Activated CD4-positive, alpha-beta T cell treated with anti-CD3 and anti-CD28 coated beads, Interleukin-2, amount 10 ng/mL, durations not matched to agents 24 days and 14 days (primary cell): ENCODE measurements around the gene AHCYL1. TPM values are rescaled to one million over a fixed set of nuclear protein-coding genes. Genes with fewer than 3 reads are reported as not detected.

ENCODE experiments used
- DNase-seq: peaks from one replicate; pipeline ENCODE4 v3.0.0; 2022
- H3K27ac Mint-ChIP-seq: one replicate; pipeline ENCODE4 v1.8.0; 2022; ENCODE audit warnings: mild to moderate bottlenecking, mixed read lengths
- H3K27me3 Mint-ChIP-seq: one replicate; pipeline ENCODE4 v1.8.0; 2022; ENCODE audit warnings: mixed read lengths
- H3K36me3 Mint-ChIP-seq: one replicate; pipeline ENCODE4 v1.8.0; 2022; ENCODE audit warnings: low read depth, mild to moderate bottlenecking, mixed read lengths
- H3K4me1 Mint-ChIP-seq: one replicate; pipeline ENCODE4 v1.8.0; 2021; ENCODE audit warnings: mixed read lengths
- H3K4me3 Mint-ChIP-seq: one replicate; pipeline ENCODE4 v1.8.0; 2022; ENCODE audit warnings: mild to moderate bottlenecking, moderate library complexity, mixed read lengths
- H3K9me3 Mint-ChIP-seq: one replicate; pipeline ENCODE4 v1.8.0; 2021; ENCODE audit warnings: mixed read lengths
- intact Hi-C: fragments of 100-400 bp; cut with micrococcal nuclease; formaldehyde crosslinking; loops from one replicate; pipeline ENCODE4 v1.15.1; 2023
- total RNA-seq: library from RNA; stranded (reverse); gene quantifications from 2 replicates; pipeline ENCODE4 v1.2.3, GENCODE V29; 2022

AHCYL1 gene
- total RNA-seq, 1 donor from 2014 or later, result 67.1 TPM

DNA sequence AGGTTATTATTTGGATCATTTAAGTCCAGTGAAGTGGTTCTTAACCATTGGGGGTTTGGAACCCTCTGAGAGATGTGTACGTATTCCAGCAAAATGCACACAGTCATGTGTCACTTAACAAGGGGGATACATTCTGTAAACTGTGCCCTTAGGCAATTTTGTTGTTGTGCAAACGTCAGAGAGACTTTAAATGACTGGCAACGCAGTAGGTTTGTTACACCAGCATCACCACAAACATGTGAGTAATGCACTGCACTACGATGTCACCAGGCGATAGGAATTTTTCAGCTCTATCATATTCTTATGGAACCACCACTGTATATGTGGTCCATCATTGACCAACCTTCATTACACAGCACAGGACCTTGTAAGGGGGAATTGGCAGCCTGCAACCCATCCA, 11.9 kb downstream of the AHCYL1 start:
- H3K27me3 Mint-ChIP-seq, result no peaks in the 10 kb centered on the region
- intact Hi-C loops, result no loop called here
- H3K27ac Mint-ChIP-seq, result no peak overlapping the region
- no peaks in the 10 kb centered on the region for H3K9me3 Mint-ChIP-seq
- H3K4me3 Mint-ChIP-seq, result no peak overlapping the region
- H3K36me3 Mint-ChIP-seq, result peaks cover 13% of the 10 kb centered on the region
- DNase-seq, result no peak
- H3K4me1 Mint-ChIP-seq, result peaks cover 12% of the 10 kb centered on the region

DNA sequence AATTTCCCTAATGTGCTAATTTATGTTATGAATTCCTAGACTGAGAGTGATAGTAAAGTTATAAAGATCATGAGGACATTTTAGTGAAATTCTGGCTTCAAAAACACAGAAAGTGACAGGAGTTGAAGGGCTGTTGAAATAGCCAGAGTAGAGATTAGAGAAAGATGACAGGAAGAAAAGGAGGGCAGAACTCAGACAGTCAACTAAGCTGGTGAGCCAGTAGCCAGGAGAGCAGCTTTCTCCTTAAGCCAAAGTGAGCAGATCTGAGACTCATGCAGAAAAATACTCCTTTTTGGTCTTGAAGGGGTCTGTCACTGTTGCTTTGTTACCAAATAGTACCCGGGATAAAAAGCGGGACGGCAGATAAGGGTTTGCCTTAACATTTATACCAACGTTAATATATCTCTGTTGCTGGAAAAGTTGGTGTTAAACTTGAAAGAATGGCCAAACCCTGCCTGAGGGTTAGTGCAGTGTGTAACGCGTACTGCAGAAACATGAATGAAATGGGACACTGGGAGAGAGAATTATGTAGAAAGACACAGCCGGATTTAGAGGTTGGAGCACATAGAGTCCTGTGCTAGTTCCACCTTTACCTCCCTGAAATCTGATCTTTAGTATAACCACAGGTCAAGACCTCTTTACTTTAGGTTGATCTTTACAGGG, 12.8 kb downstream of the AHCYL1 start:
- Mint-ChIP-seq H3K4me1 (peaks cover 11% of the 10 kb centered on the region), H3K27ac (no peak overlapping the region), H3K27me3 (no peaks in the 10 kb centered on the region), H3K36me3 (peaks cover 10% of the 10 kb centered on the region), H3K9me3 (no peaks in the 10 kb centered on the region), H3K4me3 (no peak overlapping the region)
- intact Hi-C loops, result no loop called here
- no peak for DNase-seq

DNA sequence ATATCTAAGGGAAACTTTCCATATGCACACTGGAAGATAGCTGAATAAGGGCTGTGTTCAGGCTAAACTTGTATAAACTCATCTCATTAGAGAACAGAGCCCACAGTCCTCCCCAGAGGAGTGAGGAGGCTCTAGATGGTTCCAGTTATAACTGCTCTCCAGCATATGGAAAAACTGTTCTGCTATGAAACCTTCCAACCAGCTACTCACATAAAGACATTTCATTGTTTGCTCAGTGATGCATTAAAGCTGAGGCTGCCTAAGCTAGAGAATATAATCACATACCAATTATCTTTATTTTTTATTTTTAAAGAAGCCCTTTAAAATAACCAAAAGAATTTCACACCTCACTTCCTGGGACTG, 13.3 kb downstream of the AHCYL1 start:
- H3K36me3 Mint-ChIP-seq, result peaks cover 10% of the 10 kb centered on the region
- H3K27ac Mint-ChIP-seq, result no peak overlapping the region
- H3K9me3 Mint-ChIP-seq, result no peaks in the 10 kb centered on the region
- H3K4me1 Mint-ChIP-seq, result peaks cover 13% of the 10 kb centered on the region
- H3K4me3 Mint-ChIP-seq, result no peak overlapping the region
- no peak for DNase-seq
- intact Hi-C loops, result no loop called here
- no peaks in the 10 kb centered on the region for H3K27me3 Mint-ChIP-seq

DNA sequence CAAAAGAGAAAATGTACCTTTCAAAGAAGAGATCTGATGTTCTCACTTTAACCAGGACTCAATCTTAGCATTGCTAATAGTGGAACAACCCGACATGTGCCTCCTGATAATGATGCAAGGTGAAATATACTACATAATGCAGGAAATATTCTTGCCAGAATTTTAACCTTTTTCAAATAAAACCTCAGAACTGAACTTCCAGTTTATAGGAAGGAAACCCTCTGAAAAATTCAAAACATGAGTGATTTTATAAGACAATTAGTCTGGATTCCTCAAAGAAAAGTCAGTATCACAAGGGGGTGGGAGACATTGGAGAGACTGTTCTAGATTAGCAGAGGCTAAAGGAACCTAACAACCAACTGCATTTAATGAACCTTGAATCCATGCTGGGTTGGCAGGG, 18.1 kb downstream of the AHCYL1 start:
- Mint-ChIP-seq H3K4me3 (no peak overlapping the region), H3K27me3 (no peaks in the 10 kb centered on the region), H3K9me3 (no peaks in the 10 kb centered on the region), H3K36me3 (peaks cover 9% of the 10 kb centered on the region), H3K27ac (peak overlapping the region; percentile 27), H3K4me1 (peaks cover 22% of the 10 kb centered on the region)
- DNase-seq, result no peak
- intact Hi-C loops, result no loop called here

DNA sequence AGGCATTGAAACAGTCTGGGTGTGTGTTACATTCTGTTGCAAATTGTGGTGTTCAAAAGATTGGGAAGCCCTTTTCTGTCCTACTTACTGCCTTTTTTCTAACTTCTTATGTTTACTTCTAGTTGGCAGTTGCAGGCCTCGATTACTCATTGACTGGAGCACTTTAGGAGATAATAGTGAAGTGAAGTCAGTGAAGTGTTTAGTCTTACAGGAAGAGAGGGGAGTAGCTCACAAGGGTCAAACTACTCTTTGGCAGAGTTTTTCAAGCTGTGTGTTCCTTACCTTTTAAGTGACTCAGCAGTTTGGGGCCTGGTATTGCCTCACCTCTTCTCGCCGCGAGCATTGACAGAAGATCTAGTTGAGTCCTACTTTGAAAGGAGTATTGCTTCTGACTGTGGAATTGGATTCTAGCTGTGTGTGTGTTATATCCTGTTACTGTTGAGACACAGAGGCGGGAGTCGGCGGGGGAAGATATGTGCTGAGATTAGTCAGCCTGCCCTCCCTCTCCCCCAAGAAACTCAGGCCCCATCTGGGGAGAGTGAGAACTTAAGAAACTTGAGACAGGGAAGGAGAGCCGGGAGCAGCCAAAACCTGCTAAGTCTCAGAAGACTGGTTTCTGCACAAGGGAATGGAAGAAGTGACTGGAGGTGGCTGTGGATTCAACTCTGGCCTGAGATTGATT, 19.3 kb downstream of the AHCYL1 start:
- peak; percentile 70 for DNase-seq
- Mint-ChIP-seq H3K4me3 (peak overlapping the region; percentile 44), H3K27me3 (no peaks in the 10 kb centered on the region), H3K9me3 (no peaks in the 10 kb centered on the region), H3K27ac (peak overlapping the region; percentile 35), H3K36me3 (peaks cover 11% of the 10 kb centered on the region), H3K4me1 (peaks cover 22% of the 10 kb centered on the region)
- intact Hi-C loops, result loop anchor here (2.0 kb wide), 1 partner anchor 31 kb away; the partner anchor contains the start of gene STRIP1

DNA sequence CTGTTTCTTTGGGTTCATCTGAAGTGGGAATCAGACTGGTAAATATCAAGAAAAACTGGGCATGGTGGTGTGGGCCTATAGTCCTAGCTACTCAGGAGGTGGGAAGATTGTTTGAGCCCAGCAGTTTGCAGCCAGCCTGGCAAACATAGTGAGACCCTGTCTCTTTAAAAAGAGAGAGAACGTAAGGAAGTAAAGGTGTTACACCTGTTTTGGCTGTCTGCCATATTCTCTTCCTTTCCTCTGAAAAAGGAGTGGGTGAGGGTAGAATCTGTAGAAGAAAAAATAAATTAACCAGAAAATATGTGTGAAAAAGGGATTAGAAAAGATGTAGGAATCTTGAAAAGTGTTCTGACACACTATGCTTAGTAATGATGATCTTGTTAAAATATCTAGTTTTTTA, 20.0 kb downstream of the AHCYL1 start:
- DNase-seq, result no peak
- Mint-ChIP-seq H3K27me3 (no peaks in the 10 kb centered on the region), H3K27ac (peak overlapping the region; percentile 35), H3K9me3 (no peaks in the 10 kb centered on the region), H3K4me3 (peak overlapping the region; percentile 44), H3K36me3 (peaks cover 18% of the 10 kb centered on the region), H3K4me1 (peaks cover 22% of the 10 kb centered on the region)
- intact Hi-C loops, result loop anchor here (2.0 kb wide), 1 partner anchor 30 kb away; the partner anchor contains the start of gene STRIP1

DNA sequence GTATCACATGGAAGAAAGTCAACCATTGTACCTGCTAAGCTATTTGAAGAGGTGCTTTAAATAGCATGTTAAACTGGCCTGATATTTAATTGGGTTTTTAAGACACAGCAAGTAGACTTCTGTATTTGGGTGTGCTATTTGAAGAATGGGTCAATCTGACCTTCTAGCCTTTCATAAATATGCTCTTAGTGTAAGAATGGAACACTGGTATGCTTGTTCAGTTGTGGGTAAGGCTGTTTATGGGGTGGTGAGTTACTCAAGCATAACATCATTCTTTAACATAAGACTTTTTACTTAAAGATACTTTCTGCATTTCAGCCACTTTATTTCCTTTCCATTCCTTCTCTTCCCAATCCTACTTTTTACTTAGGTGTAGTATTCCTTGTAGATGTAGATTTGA, 21.4 kb downstream of the AHCYL1 start:
- H3K27me3 Mint-ChIP-seq, result no peaks in the 10 kb centered on the region
- H3K9me3 Mint-ChIP-seq, result no peaks in the 10 kb centered on the region
- H3K4me3 Mint-ChIP-seq, result no peak overlapping the region
- H3K36me3 Mint-ChIP-seq, result peaks cover 28% of the 10 kb centered on the region
- intact Hi-C loops, result loop anchor here (2.0 kb wide), 1 partner anchor 29 kb away; the partner anchor contains the start of gene STRIP1
- DNase-seq, result no peak
- peaks cover 26% of the 10 kb centered on the region for H3K4me1 Mint-ChIP-seq
- H3K27ac Mint-ChIP-seq, result no peak overlapping the region

DNA sequence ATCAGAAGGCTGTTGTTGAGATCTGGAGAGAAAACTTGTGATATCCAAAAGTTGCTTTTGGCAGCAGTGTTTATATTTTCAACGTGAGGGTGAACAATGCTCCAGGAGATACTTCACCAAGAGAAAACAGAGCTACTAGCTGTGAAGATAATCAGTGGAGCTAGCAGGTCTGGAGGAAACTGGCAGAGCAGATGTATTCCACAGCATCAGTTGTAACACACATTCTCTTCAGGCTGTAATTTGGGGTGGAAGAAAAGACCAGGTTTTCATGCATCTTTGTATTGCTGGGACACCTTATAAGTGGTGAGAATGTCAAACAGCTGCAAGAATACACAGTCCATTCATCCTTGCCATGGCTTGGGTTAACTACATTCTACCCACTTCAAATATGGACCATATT, 22.0 kb downstream of the AHCYL1 start:
- no peaks in the 10 kb centered on the region for H3K27me3 Mint-ChIP-seq
- H3K4me1 Mint-ChIP-seq, result peaks cover 31% of the 10 kb centered on the region
- DNase-seq, result no peak
- no peaks in the 10 kb centered on the region for H3K9me3 Mint-ChIP-seq
- no peak overlapping the region for H3K27ac Mint-ChIP-seq
- H3K36me3 Mint-ChIP-seq, result peaks cover 31% of the 10 kb centered on the region
- no peak overlapping the region for H3K4me3 Mint-ChIP-seq
- intact Hi-C loops, result no loop called here

DNA sequence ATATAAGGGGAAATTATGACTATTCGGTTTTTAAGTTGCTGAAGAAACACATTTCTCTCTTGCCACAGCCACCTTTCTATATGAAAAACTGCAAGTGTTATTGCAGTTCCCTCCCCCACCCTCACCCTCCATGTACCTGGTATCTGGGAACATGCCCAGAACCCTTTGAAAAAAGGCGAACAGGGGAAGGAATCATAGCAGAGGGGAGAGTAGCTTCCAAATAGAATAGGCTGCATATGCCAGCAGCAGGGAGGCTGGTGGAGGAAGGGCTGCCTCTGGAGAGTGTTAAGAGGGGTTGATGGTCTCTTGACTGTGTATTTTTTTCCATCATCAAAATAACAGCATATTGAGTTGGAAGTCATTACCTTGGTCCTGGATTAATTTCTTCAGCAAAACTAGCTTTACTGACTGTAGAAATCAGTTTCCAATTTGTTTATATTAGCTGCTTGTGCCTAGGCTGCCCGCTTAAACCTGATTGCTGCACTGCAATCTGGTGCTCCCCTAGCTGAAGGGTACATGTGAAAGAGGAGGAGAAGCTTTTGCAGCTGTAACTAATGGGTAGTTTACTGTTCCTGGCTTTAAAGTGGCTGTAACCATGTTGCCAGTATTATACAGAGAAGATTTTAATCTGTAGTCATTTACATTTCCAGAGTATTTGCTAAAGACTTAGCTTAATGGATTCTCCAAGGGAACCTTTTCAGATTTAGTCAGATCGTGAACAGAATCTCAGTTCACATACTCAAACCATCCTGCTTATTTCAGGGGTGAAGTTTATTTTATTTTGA, 22.7 kb downstream of the AHCYL1 start:
- DNase-seq, result no peak
- peaks cover 38% of the 10 kb centered on the region for H3K36me3 Mint-ChIP-seq
- no peak overlapping the region for H3K4me3 Mint-ChIP-seq
- H3K4me1 Mint-ChIP-seq, result peaks cover 33% of the 10 kb centered on the region
- H3K27me3 Mint-ChIP-seq, result no peaks in the 10 kb centered on the region
- H3K9me3 Mint-ChIP-seq, result no peaks in the 10 kb centered on the region
- H3K27ac Mint-ChIP-seq, result no peak overlapping the region
- intact Hi-C loops, result no loop called here

DNA sequence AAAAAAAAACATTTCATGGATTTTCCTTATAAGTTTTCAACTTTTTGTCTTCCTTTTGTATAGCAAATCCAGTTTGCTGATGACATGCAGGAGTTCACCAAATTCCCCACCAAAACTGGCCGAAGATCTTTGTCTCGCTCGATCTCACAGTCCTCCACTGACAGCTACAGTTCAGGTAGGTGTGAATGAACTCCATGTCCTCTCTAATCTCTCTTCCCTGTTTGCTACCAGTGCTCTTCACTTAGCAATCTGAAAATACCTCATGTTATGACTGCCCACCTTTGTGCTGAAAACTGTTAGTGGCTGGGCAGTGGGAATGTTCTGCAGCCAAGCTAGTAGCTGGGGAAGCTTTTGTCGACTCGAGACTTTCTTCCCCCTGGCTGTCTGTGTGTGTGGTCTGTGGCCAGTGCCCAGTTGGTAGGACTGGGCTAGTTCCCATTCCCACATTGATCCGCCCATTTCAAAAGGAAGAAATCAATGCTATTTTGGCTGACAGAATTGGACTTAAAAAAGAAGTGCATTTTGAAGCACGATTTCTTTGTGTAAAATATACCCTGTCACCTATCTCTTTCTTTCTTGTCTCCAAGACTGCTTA, 24.5 kb downstream of the AHCYL1 start:
- peaks cover 41% of the 10 kb centered on the region for H3K36me3 Mint-ChIP-seq
- no peak overlapping the region for H3K27ac Mint-ChIP-seq
- H3K27me3 Mint-ChIP-seq, result no peaks in the 10 kb centered on the region
- no peak overlapping the region for H3K4me3 Mint-ChIP-seq
- no peak for DNase-seq
- H3K4me1 Mint-ChIP-seq, result peaks cover 21% of the 10 kb centered on the region
- intact Hi-C loops, result no loop called here
- H3K9me3 Mint-ChIP-seq, result no peaks in the 10 kb centered on the region

DNA sequence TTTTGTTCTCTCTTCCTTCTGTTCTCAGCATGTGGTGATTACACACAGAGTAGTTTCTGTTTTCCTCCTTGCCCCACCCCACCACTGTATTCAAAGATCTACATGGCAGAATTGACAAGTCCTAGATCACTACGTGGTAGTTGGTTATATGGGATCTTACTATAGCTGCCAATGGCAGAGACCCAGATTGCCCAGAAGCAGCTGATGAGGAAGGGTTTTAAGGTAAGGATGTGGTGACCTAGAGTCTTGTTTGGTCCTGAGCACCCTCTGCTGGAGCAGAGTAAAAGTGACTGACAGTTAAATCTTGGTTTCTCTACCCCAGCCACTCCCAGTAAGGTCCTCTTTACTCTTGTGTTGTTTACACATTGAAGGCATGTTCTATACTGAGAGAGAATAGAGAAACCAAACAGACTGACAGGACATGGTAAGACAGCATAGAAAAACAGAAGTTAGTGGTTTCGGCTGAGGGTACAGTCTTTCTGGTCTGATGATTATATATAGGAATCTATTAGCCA, 27.0 kb downstream of the AHCYL1 start:
- intact Hi-C loops, result loop anchor here (1.0 to 2.0 kb wide), 2 partner anchors 27 to 371 kb away; partner anchors contain the start of gene AHCYL1
- H3K27me3 Mint-ChIP-seq, result no peaks in the 10 kb centered on the region
- DNase-seq, result peak; percentile 84
- H3K9me3 Mint-ChIP-seq, result no peaks in the 10 kb centered on the region
- peak overlapping the region; percentile 31 for H3K27ac Mint-ChIP-seq
- H3K36me3 Mint-ChIP-seq, result peaks cover 55% of the 10 kb centered on the region
- H3K4me1 Mint-ChIP-seq, result peaks cover 10% of the 10 kb centered on the region
- no peak overlapping the region for H3K4me3 Mint-ChIP-seq

DNA sequence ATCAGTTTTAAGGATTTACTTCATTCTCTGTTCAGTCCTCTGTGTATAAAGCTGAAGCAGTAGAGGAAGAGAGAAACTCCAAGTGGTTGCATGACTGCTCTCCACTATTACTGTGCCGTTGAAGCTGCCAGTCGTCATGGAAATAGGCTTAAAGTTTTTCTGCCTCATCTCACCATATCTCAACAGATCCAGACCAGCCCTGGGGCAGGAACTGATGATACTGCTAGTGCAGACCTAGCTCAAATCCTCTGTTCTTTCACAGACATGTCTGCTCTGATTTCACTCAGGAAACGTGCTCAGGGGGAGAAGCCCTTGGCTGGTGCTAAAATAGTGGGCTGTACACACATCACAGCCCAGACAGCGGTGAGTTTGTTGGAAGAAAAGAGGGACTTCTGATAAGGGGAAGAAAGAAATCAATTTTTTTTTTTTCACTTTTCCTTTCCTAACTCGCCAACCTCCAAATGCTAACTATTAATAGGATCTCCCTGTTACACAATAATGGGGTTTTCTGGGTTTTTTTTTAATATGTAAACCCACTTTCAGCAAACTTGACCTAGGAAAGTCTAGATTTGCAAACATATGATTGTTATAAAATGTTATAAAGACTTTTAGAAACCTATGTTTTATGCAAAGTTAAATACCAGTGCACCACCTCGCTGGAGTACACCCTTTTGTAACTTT, 27.7 kb downstream of the AHCYL1 start:
- peaks cover 60% of the 10 kb centered on the region for H3K36me3 Mint-ChIP-seq
- H3K4me3 Mint-ChIP-seq, result no peak overlapping the region
- peaks cover 10% of the 10 kb centered on the region for H3K4me1 Mint-ChIP-seq
- intact Hi-C loops, result no loop called here
- H3K9me3 Mint-ChIP-seq, result no peaks in the 10 kb centered on the region
- no peak for DNase-seq
- no peak overlapping the region for H3K27ac Mint-ChIP-seq
- H3K27me3 Mint-ChIP-seq, result no peaks in the 10 kb centered on the region

DNA sequence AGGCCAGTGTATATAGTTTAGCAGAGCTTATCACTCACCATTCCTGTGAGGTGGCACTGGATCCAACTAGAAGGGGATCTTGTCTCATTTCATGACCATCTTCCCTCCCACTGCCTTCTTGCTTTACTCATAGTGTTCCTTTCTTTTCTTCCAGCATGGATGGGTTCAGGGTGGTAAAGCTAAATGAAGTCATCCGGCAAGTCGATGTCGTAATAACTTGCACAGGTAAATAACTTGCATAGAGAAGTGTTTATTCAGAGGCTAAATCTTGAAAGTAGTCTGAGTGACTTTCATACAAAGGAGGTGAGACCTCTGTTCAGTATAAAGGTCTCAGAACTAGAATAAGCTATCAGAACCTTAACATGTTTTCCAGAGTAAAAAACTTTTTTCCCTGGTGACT, 33.2 kb downstream of the AHCYL1 start:
- no peaks in the 10 kb centered on the region for H3K9me3 Mint-ChIP-seq
- peaks cover 67% of the 10 kb centered on the region for H3K36me3 Mint-ChIP-seq
- H3K27me3 Mint-ChIP-seq, result no peaks in the 10 kb centered on the region
- no peak overlapping the region for H3K27ac Mint-ChIP-seq
- no peaks in the 10 kb centered on the region for H3K4me1 Mint-ChIP-seq
- H3K4me3 Mint-ChIP-seq, result no peak overlapping the region
- no peak for DNase-seq
- intact Hi-C loops, result no loop called here
